T-helper 1 cell treated with Interleukin-12 subunit alpha and Interleukin-12 subunit beta and Interleukin-4 antibody, amounts not matched to agents 30 ng/mL and 1 ng/mL, for 36 hours (primary cell): Measurements from ENCODE around the gene CTBP1. TPM values are rescaled to one million over a fixed set of nuclear protein-coding genes. Genes with fewer than 3 reads are reported as not detected.
"Not testable (repeated sequence)": the region's sequence is repeated elsewhere in the genome, so short reads cannot be mapped to it uniquely, and the experiment has no call there.

Experiments
- intact Hi-C: fragments of 100-400 bp; cut with micrococcal nuclease; formaldehyde crosslinking; loops from one replicate; pipeline ENCODE4 v1.15.1; 2024
- total RNA-seq: library from RNA; stranded (reverse); gene quantifications from 2 replicates; pipeline ENCODE4 v1.2.3, GENCODE V29; 2022

Gene CTBP1
- 216 and 225 TPM in 2 replicates for total RNA-seq

GRCh38 chr4:1248245-1249147 lies at the start of gene CTBP1:
Gene CTBP1, minus strand, starts transcription at chr4:1249130. Its CDS starts 7,799 bp downstream, at chr4:1241331.
- intact Hi-C loops, result loop anchor here (1.0 to 5.0 kb wide), 10 partner anchors 19 to 466 kb away; partner anchors contain the start of genes GAK, MAEA, SLBP and TMEM175

GRCh38 chr4:1298461-1298860 lies 49.5 kb upstream of the CTBP1 start:
- intact Hi-C loops, result no loop called here

- intact Hi-C loops, result no loop called here
Measured at GRCh38 chr4:1297456-1298325, 48.8 kb upstream of the CTBP1 start.

GRCh38 chr4:1297023-1297395 lies 48.1 kb upstream of the CTBP1 start:
- intact Hi-C loops, result no loop called here

GRCh38 chr4:1296324-1297022 lies 47.5 kb upstream of the CTBP1 start:
- intact Hi-C loops, result no loop called here

- intact Hi-C loops, result no loop called here
Measured at GRCh38 chr4:1295405-1296055, 46.6 kb upstream of the CTBP1 start.

GRCh38 chr4:1294891-1295290 lies 46.0 kb upstream of the CTBP1 start:
- intact Hi-C loops, result no loop called here

GRCh38 chr4:1294424-1294823 lies 45.5 kb upstream of the CTBP1 start:
- intact Hi-C loops, result no loop called here

GRCh38 chr4:1293991-1294390 lies 45.1 kb upstream of the CTBP1 start:
- intact Hi-C loops, result no loop called here

GRCh38 chr4:1293531-1293941 lies 44.6 kb upstream of the CTBP1 start:
- intact Hi-C loops, result no loop called here

GRCh38 chr4:1292703-1293011 lies 43.7 kb upstream of the CTBP1 start:
- intact Hi-C loops, result not testable (repeated sequence)

- intact Hi-C loops, result no loop called here
Measured at GRCh38 chr4:1291996-1292702, 43.2 kb upstream of the CTBP1 start.

- intact Hi-C loops, result no loop called here
Measured at GRCh38 chr4:1291091-1291490, 42.2 kb upstream of the CTBP1 start.

GRCh38 chr4:1290165-1290977 lies 41.4 kb upstream of the CTBP1 start:
- intact Hi-C loops, result loop anchor here (1.0 kb wide), 1 partner anchor 61 kb away; no protein-coding TSS in a partner anchor

- intact Hi-C loops, result loop anchor here (1.0 to 2.0 kb wide), 12 partner anchors 20 to 508 kb away; partner anchors contain the start of genes CTBP1, FGFRL1, GAK and TMEM175
Measured at GRCh38 chr4:1289207-1290164, 40.6 kb upstream of the CTBP1 start, which contains the start of gene MAEA. Gene MAEA, plus strand, starts transcription at chr4:1289891. Its CDS starts 23 bp downstream, at chr4:1289914.

GRCh38 chr4:1288786-1289185 lies 39.9 kb upstream of the CTBP1 start:
- intact Hi-C loops, result loop anchor here (1.0 to 2.0 kb wide), 11 partner anchors 21 to 507 kb away; partner anchors contain the start of genes CTBP1, FGFRL1, GAK and TMEM175

GRCh38 chr4:1285790-1286553 lies 37.0 kb upstream of the CTBP1 start:
- intact Hi-C loops, result loop anchor here (2.0 kb wide), 1 partner anchor 213 kb away; no protein-coding TSS in a partner anchor
